Activated naive CD8-positive, alpha-beta T cell (primary cell): ENCODE measurements around the gene POM121C.
"Not testable (repeated sequence)": the region's sequence is repeated elsewhere in the genome, so short reads cannot be mapped to it uniquely, and the experiment has no call there.

ENCODE experiments used
- H3K27ac Mint-ChIP-seq: one replicate; pipeline ENCODE4 v1.8.0; 2021; ENCODE audit warnings: mixed read lengths
- H3K27me3 Mint-ChIP-seq: one replicate; pipeline ENCODE4 v1.8.0; 2021; ENCODE audit warnings: mixed read lengths
- H3K36me3 Mint-ChIP-seq: one replicate; pipeline ENCODE4 v1.8.0; 2021; ENCODE audit warnings: mixed read lengths
- H3K4me1 Mint-ChIP-seq: one replicate; pipeline ENCODE4 v1.8.0; 2021; ENCODE audit warnings: low read depth, mixed read lengths
- H3K4me3 Mint-ChIP-seq: one replicate; pipeline ENCODE4 v1.8.0; 2021; ENCODE audit warnings: mild to moderate bottlenecking, mixed read lengths
- H3K9me3 Mint-ChIP-seq: one replicate; pipeline ENCODE4 v1.8.0; 2021; ENCODE audit warnings: low read depth, mixed read lengths

Gene POM121C

DNA sequence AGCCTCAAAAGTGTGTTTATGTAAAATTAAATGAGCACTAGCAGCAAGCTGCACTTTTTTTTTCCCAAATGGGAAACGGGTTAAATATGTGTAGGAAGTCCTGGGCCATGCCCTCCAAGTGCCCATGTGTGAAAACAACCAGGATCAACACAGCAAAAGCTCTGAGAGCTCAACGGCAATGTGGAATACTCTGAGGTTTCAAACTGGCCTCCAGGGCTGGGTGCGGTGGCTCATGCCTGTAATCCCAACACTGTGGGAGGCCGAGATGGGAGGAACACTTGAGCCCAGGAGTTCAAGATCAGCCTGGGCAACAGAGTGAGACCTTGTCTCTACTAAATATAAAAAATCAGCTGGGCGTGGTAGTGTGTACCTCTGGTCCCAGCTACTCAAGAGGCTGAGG lies 28.1 kb downstream of the POM121C start:
- H3K4me1 Mint-ChIP-seq, H3K27me3 Mint-ChIP-seq: not testable (repeated sequence)

DNA sequence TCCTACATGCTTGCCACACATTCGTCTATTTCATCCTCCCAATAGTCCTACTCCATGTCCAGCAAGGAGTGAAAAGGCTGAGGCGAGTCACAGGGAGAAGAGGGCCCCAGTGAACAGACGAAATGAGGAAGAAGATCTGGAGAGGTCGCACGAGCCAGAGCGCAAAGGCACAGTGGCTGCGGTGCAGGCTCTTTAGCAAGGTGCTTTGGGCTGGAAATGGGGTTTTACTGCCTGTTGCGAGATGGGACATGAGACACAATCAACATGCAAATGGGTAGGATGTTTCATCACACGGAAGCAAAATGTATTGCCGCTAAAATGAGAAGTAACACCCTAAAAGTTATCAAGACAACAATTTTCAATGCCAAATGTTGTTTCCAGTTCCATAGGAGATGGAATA lies 29.7 kb downstream of the POM121C start:
- not testable (repeated sequence) for H3K27me3 Mint-ChIP-seq, H3K4me1 Mint-ChIP-seq, H3K36me3 Mint-ChIP-seq, H3K4me3 Mint-ChIP-seq, H3K9me3 Mint-ChIP-seq, H3K27ac Mint-ChIP-seq

More for the DNA sequence above, 28.1 kb downstream of the POM121C start:
- H3K27ac Mint-ChIP-seq, H3K36me3 Mint-ChIP-seq, H3K9me3 Mint-ChIP-seq, H3K4me3 Mint-ChIP-seq: not testable (repeated sequence)

DNA sequence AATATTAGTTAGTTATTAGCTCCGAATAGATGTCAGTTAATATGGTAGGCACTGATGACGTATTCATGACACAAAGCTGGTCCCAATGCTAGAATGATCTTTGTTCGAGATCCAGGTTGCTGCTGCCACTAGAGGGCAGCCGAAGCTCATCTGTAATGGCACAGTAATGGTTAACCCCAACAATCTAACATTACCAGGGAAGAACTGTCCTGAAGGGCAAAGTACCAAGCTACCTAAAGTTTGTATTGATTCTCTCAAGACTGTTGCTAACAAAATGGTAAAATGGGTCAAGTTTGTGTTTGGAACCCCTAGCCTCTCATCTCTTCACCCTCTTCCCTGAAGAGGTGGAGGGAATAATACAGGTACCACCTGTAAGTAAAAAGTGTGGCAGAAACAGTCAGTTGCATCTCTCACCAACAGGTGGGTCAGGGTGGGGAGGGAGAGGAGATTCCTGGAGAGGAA lies 33.6 kb downstream of the POM121C start:
- not testable (repeated sequence) for H3K27ac Mint-ChIP-seq

DNA sequence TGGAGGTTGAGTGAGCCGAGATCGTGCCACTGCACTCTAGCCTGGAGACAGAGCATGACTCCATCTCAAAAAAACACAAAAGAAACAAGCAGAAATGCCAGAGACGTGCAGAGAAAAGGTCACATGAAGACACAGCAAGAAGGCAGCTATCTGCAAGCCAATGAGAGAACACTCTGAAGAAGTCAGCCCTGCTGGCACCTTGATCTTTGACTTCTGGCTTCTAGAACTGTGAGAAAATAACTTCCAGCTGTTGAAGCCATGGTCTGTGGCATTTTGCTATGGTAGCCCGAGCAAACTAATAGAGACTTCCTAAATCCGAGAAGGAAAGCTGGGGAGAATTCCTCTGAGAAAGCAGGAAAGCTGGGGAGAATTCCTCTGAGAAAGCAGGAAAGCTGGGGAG lies 36.2 kb downstream of the POM121C start:
- H3K9me3 Mint-ChIP-seq, H3K4me1 Mint-ChIP-seq, H3K36me3 Mint-ChIP-seq, H3K4me3 Mint-ChIP-seq, H3K27me3 Mint-ChIP-seq, H3K27ac Mint-ChIP-seq: not testable (repeated sequence)

More for the DNA sequence above, 33.6 kb downstream of the POM121C start:
- H3K4me1 Mint-ChIP-seq, H3K27me3 Mint-ChIP-seq, H3K36me3 Mint-ChIP-seq, H3K9me3 Mint-ChIP-seq, H3K4me3 Mint-ChIP-seq: not testable (repeated sequence)

DNA sequence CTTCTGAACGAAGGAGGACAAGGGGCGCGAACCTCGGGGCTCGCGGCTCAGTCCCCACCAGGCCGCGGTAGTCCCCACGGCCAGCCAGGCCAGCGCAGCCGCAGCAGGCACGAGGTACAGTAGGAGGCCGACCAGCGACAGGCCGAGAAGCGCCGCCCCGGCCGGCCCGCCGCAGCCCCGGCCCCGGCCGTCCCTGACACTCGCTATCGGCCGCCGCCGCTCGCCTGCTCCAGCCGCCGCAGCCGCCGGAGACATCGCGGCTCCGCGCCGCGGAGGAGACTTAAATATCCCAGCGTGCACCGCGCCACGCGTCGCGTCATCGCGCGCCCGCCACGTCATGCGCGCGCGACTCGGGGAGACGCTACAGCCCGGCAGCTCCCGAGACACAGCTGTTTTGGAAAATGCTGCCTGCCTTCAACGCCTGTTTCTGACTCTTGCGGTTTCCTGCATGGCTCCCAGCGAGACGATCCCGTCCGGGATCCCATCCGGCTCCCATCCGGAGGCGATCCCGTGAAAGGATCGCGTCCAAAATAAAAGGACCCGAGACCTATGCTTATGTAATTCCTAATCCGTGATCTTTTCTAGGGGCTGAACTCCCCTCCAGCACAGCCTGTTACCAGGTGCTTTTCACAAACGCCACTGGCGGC lies 43.5 kb downstream of the POM121C start:
- H3K36me3 Mint-ChIP-seq, H3K9me3 Mint-ChIP-seq: not testable (repeated sequence)
- peaks cover 19% of the 10 kb centered on the region for H3K4me1 Mint-ChIP-seq

DNA sequence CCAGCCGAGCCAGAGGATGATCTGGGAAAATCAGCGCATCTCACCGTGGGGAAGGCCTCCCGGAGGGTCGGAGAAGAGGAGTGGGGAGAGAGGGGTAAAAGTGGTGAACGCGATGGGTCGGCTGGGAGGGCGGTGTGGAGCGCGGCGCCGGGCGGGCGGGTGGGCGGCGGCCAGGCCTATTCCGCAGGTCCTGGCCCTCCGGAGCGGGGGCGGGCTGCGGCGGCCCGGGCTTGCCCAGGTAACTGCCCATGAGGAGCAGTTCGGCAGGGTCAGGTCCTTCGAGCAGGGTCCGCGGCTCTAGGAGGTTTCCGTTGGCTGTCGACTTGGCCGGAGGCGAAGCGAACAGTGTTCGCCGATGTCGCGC lies 44.0 kb downstream of the POM121C start:
- peak overlapping the region; percentile 87 for H3K27ac Mint-ChIP-seq
- H3K4me3 Mint-ChIP-seq = peak overlapping the region; percentile 91

More for the DNA sequence above, 43.5 kb downstream of the POM121C start:
- peak overlapping the region; percentile 94 for H3K4me3 Mint-ChIP-seq
- H3K27me3 Mint-ChIP-seq = not testable (repeated sequence)
- H3K27ac Mint-ChIP-seq = peak overlapping the region; percentile 89

DNA sequence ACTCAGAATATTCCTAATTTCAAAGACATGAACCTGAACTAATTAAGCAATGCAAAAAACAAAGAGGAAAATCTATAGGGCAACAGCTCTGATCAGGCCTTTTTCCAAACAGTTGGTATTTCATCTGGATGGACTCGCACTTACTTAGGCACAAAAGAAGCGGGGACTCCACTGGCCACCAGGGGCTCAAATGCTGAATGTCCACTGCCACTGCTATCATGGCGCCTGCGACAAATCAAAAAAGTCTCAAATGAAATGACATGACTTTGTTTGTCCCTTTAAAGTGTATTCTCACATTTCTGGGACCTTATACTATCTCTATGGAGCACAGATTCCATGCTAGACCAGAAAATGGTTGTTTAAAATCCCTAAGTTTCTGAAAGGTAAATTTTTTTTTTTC lies 47.1 kb downstream of the POM121C start:
- not testable (repeated sequence) for H3K36me3 Mint-ChIP-seq, H3K4me3 Mint-ChIP-seq, H3K9me3 Mint-ChIP-seq, H3K27me3 Mint-ChIP-seq
- H3K4me1 Mint-ChIP-seq = peaks cover 32% of the 10 kb centered on the region
- peak overlapping the region; percentile 34 for H3K27ac Mint-ChIP-seq

More for the DNA sequence above, 44.0 kb downstream of the POM121C start:
- not testable (repeated sequence) for H3K27me3 Mint-ChIP-seq, H3K9me3 Mint-ChIP-seq, H3K36me3 Mint-ChIP-seq
- peaks cover 19% of the 10 kb centered on the region for H3K4me1 Mint-ChIP-seq

DNA sequence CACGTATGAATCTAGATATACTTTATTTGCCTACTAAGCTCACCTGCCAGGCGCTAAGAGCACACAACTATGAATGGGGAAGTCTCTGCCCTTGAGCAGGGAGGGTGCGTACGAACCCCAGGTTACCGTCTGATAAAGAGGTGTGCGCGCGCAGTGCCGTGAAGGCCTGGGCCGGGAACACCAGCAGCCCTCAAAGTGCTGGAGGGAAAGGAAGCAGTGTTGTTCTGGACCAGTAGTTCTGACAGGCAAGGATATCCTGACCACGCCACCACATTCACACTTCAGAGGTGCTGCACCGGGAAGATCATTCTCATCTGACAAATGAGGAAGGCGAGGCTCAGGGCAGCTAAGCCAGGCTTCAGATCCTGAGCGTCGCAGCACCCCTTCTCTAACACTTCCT lies 62.6 kb downstream of the POM121C start:
- H3K27me3 Mint-ChIP-seq, H3K9me3 Mint-ChIP-seq, H3K4me3 Mint-ChIP-seq, H3K36me3 Mint-ChIP-seq, H3K27ac Mint-ChIP-seq: not testable (repeated sequence)
- peaks cover 14% of the 10 kb centered on the region for H3K4me1 Mint-ChIP-seq

DNA sequence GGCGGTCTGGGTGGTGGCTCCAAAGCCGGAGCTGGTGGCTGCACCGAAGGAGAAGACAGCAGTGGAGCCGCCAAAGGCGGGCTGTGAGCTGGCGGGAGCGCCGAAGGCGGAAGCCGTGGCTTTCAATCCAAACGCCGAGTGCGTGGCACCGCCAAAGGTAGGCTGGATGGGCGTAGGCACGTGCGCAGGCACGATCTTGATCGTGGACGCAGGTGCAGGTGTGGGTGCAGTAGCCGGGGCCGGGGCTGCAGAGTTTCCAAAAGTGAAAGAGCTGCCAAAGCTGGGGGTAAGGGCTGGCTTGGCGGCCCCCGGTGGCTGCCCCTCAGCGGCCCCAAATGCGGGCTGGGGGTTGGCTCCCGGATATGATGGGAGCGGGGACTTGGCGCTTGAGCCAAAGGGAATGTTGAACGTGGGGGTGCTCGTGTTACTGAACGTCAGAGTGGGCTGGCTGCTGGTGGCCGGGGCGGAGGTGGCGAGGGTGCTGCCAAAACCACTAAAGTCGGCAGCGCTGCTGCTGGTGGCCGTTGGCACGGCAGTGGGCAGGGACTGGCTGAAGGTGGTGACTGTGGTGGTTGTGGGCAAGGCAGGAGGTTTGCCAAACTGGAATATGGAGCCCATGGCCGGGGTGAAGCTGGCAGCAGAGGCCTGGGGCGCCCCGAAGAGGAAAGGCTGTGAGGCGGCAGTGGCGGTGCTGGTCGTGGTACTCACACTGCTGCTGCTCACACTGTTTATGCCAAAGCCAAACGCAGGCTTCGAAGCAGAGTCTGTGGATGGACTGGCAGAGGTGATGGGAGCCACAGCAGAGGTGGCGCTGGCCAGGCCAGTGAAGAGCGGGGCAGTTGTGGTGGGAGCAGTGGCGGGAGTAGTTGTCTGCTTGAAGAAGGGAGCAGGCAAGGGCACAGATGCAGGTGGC lies 64.0 kb downstream of the POM121C start:
- not testable (repeated sequence) for H3K4me3 Mint-ChIP-seq, H3K27me3 Mint-ChIP-seq, H3K4me1 Mint-ChIP-seq, H3K36me3 Mint-ChIP-seq, H3K9me3 Mint-ChIP-seq, H3K27ac Mint-ChIP-seq

DNA sequence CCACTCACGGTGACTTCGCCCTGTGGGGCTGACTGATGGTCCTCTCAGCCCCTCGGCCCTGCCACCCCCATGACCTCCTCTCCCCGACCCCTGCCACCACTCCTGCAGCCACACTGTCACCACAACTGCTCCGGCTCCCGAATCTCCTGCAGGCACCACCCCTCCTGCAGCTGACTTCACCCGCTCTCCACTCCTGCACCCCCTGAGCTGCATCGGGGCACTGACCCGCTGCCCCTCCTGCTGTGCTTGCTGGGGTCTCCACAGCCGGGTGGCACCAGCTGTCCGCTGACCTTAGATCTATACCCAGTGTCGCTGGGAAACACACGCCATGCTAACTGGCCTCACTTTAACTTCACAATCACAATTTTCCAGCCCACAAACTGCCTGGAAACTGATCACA lies 65.9 kb downstream of the POM121C start:
- not testable (repeated sequence) for H3K36me3 Mint-ChIP-seq, H3K27ac Mint-ChIP-seq, H3K4me1 Mint-ChIP-seq, H3K4me3 Mint-ChIP-seq, H3K9me3 Mint-ChIP-seq, H3K27me3 Mint-ChIP-seq

DNA sequence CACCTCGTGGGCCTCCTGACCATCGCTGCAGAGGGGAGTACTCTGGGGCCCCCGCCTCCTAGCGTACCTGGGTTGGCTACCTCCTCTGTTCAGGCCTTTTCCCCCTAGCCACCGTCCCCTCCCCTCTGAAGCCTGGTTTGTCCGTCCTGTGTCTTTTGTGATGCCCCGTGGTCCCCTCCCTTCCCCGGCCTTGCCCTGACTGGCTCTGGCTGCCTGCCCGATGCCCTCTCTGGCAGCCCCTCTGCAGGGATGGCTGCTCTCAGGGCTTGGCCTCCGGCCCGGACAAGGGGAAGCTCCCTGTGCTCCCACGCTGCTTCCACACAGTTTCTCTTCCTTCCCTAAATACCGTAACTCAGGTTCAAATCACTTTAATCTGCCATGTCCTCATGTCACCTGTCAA lies 66.4 kb downstream of the POM121C start:
- H3K9me3 Mint-ChIP-seq, H3K36me3 Mint-ChIP-seq, H3K27ac Mint-ChIP-seq, H3K4me3 Mint-ChIP-seq, H3K4me1 Mint-ChIP-seq, H3K27me3 Mint-ChIP-seq: not testable (repeated sequence)

DNA sequence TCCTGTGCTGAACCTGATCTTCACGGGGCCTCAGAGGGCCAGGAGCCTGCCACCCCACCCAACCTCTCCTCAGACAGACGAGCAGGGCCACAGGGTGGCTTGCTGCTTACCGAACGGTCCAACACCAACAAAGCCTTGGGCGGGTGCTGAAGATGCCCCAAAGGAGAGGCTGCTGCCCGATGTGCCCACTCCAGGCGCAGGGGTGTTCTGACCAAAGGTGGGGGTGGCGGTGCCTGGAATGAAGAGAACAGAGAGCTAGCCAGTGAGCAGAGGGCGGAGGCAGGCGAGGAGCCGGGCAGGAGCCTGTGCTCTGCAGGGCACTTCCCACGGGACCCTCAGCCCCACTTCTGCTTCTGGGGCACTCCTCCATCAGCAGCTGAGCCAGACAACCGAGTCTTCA lies 66.9 kb downstream of the POM121C start:
- not testable (repeated sequence) for H3K36me3 Mint-ChIP-seq, H3K27ac Mint-ChIP-seq, H3K4me3 Mint-ChIP-seq, H3K9me3 Mint-ChIP-seq, H3K27me3 Mint-ChIP-seq, H3K4me1 Mint-ChIP-seq

DNA sequence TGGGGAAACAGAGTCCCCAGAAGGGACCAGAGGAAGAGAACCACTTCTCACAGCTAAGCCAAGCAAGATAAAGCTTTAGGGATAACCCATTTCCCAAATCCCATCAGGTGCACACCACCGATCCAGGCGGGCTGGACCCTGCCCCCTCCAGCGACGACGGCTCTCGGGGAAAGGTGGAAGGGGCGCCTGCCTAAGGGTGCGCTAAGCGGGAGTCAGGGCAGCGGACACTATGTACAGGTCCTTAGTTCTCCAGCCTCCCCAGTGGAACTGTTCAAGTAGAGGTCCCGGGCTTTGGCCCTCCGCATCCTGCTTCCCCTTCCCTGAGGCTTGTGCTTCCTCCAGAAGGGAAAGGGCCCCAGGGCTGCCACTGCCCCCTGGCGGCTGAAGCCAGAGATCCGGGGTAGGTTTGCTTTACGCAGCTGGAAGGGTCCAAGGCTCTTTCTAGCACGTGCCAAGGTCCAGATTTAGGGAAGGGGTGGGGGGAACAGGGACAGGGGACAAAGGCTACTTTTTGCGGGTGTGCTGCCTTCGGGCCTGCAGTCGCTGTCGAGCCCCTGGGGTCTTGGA lies 67.7 kb downstream of the POM121C start:
- H3K27ac Mint-ChIP-seq, H3K4me3 Mint-ChIP-seq, H3K9me3 Mint-ChIP-seq, H3K27me3 Mint-ChIP-seq, H3K36me3 Mint-ChIP-seq, H3K4me1 Mint-ChIP-seq: not testable (repeated sequence)

DNA sequence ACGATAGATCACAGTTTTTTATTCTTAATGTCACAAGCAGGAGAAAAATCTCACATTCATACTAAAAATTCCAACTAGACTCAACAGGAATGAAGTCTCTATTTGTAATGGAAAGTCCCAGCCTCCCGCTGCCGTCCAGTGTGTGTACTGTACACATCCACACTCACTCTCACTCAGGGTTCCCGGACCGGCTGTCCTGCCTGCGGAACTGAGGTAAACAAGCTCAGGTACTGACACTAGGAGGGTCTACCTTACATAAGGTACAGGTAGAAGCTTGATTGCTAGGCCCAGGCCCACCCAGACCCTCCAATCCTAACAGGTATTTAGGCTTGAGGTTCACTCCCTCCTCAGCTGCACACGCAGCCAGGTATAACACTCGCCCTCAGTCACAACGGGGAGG lies 69.3 kb downstream of the POM121C start:
- not testable (repeated sequence) for H3K27ac Mint-ChIP-seq, H3K4me1 Mint-ChIP-seq, H3K9me3 Mint-ChIP-seq, H3K36me3 Mint-ChIP-seq, H3K27me3 Mint-ChIP-seq, H3K4me3 Mint-ChIP-seq

DNA sequence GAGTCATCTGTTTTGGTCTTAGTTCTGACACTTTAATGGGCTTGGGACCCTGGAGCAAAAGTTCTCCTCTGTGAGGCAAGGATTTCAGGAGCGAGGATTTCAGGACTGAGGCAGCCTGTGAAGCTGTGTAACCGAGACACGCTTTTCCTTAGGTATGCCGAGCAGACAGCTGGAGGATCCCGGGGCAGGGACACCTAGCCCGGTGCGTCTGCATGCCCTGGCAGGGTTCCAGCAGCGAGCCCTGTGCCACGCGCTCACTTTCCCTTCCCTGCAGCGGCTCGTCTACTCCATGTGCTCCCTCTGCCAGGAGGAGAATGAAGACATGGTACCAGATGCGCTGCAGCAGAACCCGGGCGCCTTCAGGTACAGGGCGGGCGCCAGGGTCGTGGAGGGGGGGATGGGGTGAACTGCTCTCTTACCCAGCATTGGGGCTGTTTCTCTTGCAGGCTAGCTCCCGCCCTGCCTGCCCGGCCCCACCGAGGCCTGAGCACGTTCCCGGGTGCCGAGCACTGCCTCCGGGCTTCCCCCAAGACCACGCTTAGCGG lies 70.2 kb downstream of the POM121C start:
- not testable (repeated sequence) for H3K4me1 Mint-ChIP-seq, H3K27me3 Mint-ChIP-seq, H3K9me3 Mint-ChIP-seq, H3K4me3 Mint-ChIP-seq, H3K27ac Mint-ChIP-seq, H3K36me3 Mint-ChIP-seq
